ENCODE results near the gene LEMD1.
A peak's percentile ranks its signal among the peaks of the same experiment; 100 is the strongest.

The LEMD1 gene

DNA sequence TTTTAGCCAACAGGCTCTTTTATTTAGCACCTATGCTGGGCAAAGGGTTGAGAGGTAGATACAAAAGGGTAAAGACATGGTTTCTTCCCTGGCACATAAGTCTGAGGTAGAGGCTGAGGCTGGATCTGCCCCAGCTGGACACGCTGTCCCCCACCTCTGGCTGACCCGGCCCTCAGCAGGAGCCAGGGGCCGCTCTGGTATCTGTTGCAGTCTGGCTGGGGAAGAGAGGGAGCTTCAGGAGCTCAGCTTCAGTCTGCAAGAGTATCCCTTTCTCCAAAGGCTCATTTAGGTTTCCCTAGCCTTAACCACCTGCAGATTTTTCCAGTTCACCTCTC is 19.8 kb upstream of the LEMD1 start:
- H3K4me3 ChIP-seq (ENCODE audit: low read depth, low read length), result no peak overlapping the region
- no peak for DNase-seq (ENCODE audit: low read depth)
- no peak for TF ChIP-seq CTCF (conservative IDR thresholded peaks at IDR 0.05; ENCODE audit: low read depth, low read length)

DNA sequence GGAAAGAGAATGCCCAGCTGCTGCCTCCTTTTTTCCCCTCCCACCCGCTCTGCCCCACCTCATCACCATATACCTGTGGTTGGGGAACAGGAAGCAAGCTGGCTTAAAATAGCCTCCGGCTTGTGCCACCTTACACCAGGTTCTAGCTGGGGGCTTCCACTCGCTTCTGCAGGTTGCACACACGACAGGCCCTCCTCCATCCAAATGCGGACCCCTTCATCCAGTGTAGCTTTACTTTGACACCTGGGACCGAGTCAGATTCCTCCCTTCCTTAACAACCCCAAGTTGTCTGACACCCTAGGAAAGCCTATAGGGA is 19.4 kb upstream of the LEMD1 start:
- no peak for DNase-seq (ENCODE audit: low read depth)
- no peak for TF ChIP-seq CTCF (conservative IDR thresholded peaks at IDR 0.05; ENCODE audit: low read depth, low read length)
- no peak overlapping the region for H3K4me3 ChIP-seq (ENCODE audit: low read depth, low read length)

- peak; percentile 49 for DNase-seq (ENCODE audit: low read depth)
- H3K4me3 ChIP-seq (ENCODE audit: low read depth, low read length), result no peak overlapping the region
Measured at GRCh38 chr1:205440476-205441317, 18.8 kb upstream of the LEMD1 start.

GRCh38 chr1:205440121-205440475 is 18.2 kb upstream of the LEMD1 start:
- no peak for TF ChIP-seq CTCF (conservative IDR thresholded peaks at IDR 0.05; ENCODE audit: low read depth, low read length)
- no peak for DNase-seq (ENCODE audit: low read depth)
- no peak overlapping the region for H3K4me3 ChIP-seq (ENCODE audit: low read depth, low read length)

More at GRCh38 chr1:205440476-205441317, 18.8 kb upstream of the LEMD1 start:
- TF ChIP-seq CTCF (conservative IDR thresholded peaks at IDR 0.05; ENCODE audit: low read depth, low read length), result no peak

- H3K4me3 ChIP-seq (ENCODE audit: low read depth, low read length), result no peak overlapping the region
- peak; percentile 84 for DNase-seq (ENCODE audit: low read depth)
- TF ChIP-seq CTCF (conservative IDR thresholded peaks at IDR 0.05; ENCODE audit: low read depth, low read length), result peak; percentile 77
Measured at GRCh38 chr1:205438213-205439158, 16.6 kb upstream of the LEMD1 start.

DNA sequence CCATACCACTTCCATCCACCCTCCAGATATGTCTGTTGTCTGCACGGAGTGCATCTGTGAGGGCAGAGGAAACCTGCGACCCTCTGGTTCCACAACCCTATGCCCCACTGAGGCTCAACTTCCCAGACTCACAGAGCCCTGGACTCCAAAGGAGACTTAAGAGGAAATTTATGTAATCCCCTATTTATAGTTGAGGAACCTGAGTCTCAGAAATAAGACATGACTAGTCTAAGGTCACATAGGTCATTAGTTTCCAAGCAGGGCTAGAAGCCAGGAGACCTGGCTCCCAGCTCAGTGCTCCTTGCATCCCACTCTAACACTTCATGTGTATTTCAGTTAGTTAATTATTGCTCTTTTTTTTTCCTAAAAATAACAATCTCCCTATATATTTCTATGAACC is 15.7 kb upstream of the LEMD1 start:
- no peak overlapping the region for H3K4me3 ChIP-seq (ENCODE audit: low read depth, low read length)
- no peak for TF ChIP-seq CTCF (conservative IDR thresholded peaks at IDR 0.05; ENCODE audit: low read depth, low read length)
- no peak for DNase-seq (ENCODE audit: low read depth)

Data from choroid plexus epithelial cell (primary cell).